Gastroesophageal sphincter (tissue), 4 donors: Measurements from ENCODE around the gene UBE2H. TPM values are rescaled to one million over a fixed set of nuclear protein-coding genes. Genes with fewer than 3 reads are reported as not detected.

Experiments used
- ATAC-seq: fragments of 150-250 bp; one replicate; pipeline ENCODE4 v1.9.1; 2016; ENCODE audit warnings: mild to moderate bottlenecking, moderate library complexity
- H3K27ac ChIP-seq, 4 donors: fragments of 200-600 bp; sonication (generic) in 3 of 4; 1 replicate in 3 of 4; 2 replicates in 1 of 4; pipeline ENCODE4 v1.5.1; 2016 to 2019
- H3K27me3 ChIP-seq: fragments of 200-600 bp; sonication (generic); one replicate; pipeline ENCODE4 v1.5.1; 2019
- H3K36me3 ChIP-seq, 2 donors: fragments of 200-600 bp; sonication (generic); one replicate each; pipeline ENCODE4 v1.5.1; 2019; ENCODE audit warnings: control low read depth in 1 of 2
- H3K4me1 ChIP-seq, 3 donors: fragments of 200-600 bp; sonication (generic); 1 replicate in 2 of 3; 2 replicates in 1 of 3; pipeline ENCODE4 v1.5.1; 2016 to 2019; ENCODE audit warnings: control low read depth in 2 of 3
- H3K4me3 ChIP-seq, 2 donors: fragments of 200-600 bp; sonication (generic); one replicate each; pipeline ENCODE4 v1.5.1; 2019; ENCODE audit warnings: mild to moderate bottlenecking in 1 of 2, moderate library complexity in 1 of 2
- H3K9me3 ChIP-seq, 3 donors: fragments of 200-600 bp; sonication (generic); one replicate each; pipeline ENCODE4 v1.5.1; 2017 to 2019; ENCODE audit warnings: control low read depth in 2 of 3
- CTCF ChIP-seq, 4 experiments: fragments of 200-600 bp in 2 of 4; fragments of 450-650 bp in 2 of 4; sonication (generic) in 1 of 4; IDR thresholded peaks; one replicate each; pipeline ENCODE4 v1.5.1; 2017 to 2019; ENCODE audit warnings: antibody characterized with exemption in 4 of 4, mild to moderate bottlenecking in 2 of 4, moderate library complexity in 2 of 4
- EP300 ChIP-seq: sonication (generic); formaldehyde crosslinking; IDR thresholded peaks from one replicate; pipeline ENCODE4 v1.6.1; 2017; ENCODE audit warnings: antibody characterized with exemption, mild to moderate bottlenecking
- POLR2A ChIP-seq, 2 donors: fragments of 450-650 bp; IDR thresholded peaks; one replicate each; pipeline ENCODE4 v1.6.1; 2017; ENCODE audit warnings: antibody characterized with exemption in 2 of 2, mild to moderate bottlenecking in 2 of 2, moderate library complexity in 1 of 2
- POLR2AphosphoS5 ChIP-seq: sonication (generic); formaldehyde crosslinking; IDR thresholded peaks from one replicate; pipeline ENCODE4 v1.6.1; 2017; ENCODE audit warnings: antibody characterized with exemption
- WGBS, 2 donors: methylation state at CpG; one replicate each; pipeline ENCODE4 v1.1.5; 2018; ENCODE audit warnings: low coverage in 1 of 2; 5-methylcytosine and 5-hydroxymethylcytosine counted together
- total RNA-seq, 4 donors: library from RNA; depleted of rRNA; stranded (reverse); fragments of >200 nt; gene quantifications; one replicate each; pipeline ENCODE4 v1.1.0, GENCODE V29; 2016

Gene UBE2H
- total RNA-seq, 4 donors from 2014 or later, result 80.2 to 96.2 (median 85.0) TPM

- no peak for ATAC-seq
Measured at GRCh38 chr7:129804890-129805719, 147.7 kb downstream of the UBE2H start.

DNA sequence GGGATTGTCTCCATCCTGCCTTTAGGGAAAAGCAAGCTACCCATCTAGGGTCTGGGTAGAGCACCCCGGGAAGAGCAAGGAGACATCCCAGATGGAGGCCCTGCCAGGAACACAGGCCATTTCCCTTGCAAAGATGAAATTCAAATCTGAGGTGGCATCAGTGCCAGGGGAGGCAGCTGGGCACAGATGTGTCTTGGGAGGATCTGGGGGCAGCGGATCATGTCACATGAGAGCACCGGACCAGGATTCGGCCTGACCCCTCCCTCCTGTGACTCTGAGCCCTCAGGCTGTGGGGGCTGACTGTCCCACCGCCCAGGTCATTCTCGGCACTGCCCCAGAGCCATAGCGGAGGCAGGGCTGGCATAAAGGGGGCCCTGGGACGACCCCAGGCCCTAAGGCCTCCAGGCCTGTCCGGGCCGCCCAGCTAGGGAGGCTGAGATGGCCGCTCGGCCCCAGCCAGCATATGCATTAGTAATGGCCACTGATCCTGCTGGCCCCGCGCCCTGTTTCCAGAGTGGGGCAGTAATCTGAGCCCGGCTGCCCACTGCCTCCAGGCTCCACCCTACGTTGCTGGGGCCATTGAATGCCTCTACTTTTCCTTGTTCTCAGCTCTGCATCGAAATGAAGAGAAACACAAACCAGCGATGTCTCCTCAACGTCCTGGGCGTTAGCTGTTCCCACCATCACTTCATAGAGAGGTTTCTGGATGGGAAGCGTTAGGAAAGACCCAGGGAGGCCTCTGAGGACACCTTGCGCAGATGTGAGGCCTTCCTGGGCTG is 148.5 kb downstream of the UBE2H start:
- H3K27me3 ChIP-seq, result peaks cover 28% of the 10 kb centered on the region
- no peak for ATAC-seq
- 90 to 100% methylated on average over 1 to 8 of the region's 22 CpGs for WGBS, 2 donors

More at GRCh38 chr7:129804890-129805719, 147.7 kb downstream of the UBE2H start:
- TF ChIP-seq POLR2AphosphoS5 (no peak), EP300 (no peak), CTCF (IDR thresholded peaks at IDR 0.05) (no peak), POLR2A (IDR thresholded peaks at IDR 0.05) (no peak)
- WGBS, 2 donors, result 56 to 69% methylated on average over 2 of the region's 11 CpGs
- Histone ChIP-seq H3K36me3 (no peaks in the 10 kb centered on the region), H3K27me3 (peaks cover 23% of the 10 kb centered on the region), H3K4me1 (no peaks in the 10 kb centered on the region), H3K9me3 (no peaks in the 10 kb centered on the region), H3K4me3 (no peak overlapping the region), H3K27ac (no peak overlapping the region)

DNA sequence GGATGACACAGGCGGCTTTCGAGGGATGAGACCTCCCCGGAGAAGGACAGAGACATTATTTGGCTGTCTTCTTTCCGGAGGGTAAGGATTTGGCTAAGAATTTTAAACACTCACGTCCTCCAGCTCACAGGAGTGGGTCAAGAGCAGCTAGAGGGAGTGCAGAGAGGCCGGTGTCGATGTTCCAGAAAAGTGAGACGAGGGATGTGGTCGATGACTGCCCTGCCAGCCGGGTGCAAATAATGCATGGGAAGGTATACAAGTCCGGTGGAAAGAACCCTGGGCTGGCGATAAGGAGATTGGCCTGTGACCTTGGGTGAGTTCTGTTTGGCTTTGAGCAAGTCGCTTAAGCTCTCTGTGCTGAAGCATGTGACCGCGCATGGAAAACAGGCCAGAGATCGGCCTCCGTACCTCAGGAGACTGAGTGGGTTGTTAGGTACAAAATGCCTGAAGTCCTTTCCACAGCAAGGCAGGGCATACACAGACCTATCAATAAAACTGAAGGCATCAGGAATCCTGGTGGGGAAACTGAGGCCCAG is 149.1 kb downstream of the UBE2H start:
- peaks cover 35% of the 10 kb centered on the region for H3K27me3 ChIP-seq
- H3K36me3 ChIP-seq, result no peaks in the 10 kb centered on the region
- TF ChIP-seq EP300, result no peak
- TF ChIP-seq CTCF (IDR thresholded peaks at IDR 0.05), result no peak
- TF ChIP-seq POLR2A (IDR thresholded peaks at IDR 0.05), result no peak
- TF ChIP-seq POLR2AphosphoS5, result no peak
- no peak overlapping the region for H3K4me3 ChIP-seq
- H3K4me1 ChIP-seq, result no peaks in the 10 kb centered on the region
- 62 to 79% methylated on average over 6 to 13 of the region's 17 CpGs for WGBS, 2 donors
- no peaks in the 10 kb centered on the region for H3K9me3 ChIP-seq
- H3K27ac ChIP-seq, result no peak overlapping the region
- ATAC-seq, result no peak

More for the DNA sequence above, 148.5 kb downstream of the UBE2H start:
- no peak overlapping the region for H3K4me3 ChIP-seq
- H3K4me1 ChIP-seq, result no peaks in the 10 kb centered on the region
- H3K36me3 ChIP-seq, result no peaks in the 10 kb centered on the region
- H3K27ac ChIP-seq, result no peak overlapping the region
- TF ChIP-seq POLR2A (IDR thresholded peaks at IDR 0.05), result no peak
- TF ChIP-seq EP300, result no peak
- no peak for TF ChIP-seq CTCF (IDR thresholded peaks at IDR 0.05)
- TF ChIP-seq POLR2AphosphoS5, result no peak
- no peaks in the 10 kb centered on the region for H3K9me3 ChIP-seq

DNA sequence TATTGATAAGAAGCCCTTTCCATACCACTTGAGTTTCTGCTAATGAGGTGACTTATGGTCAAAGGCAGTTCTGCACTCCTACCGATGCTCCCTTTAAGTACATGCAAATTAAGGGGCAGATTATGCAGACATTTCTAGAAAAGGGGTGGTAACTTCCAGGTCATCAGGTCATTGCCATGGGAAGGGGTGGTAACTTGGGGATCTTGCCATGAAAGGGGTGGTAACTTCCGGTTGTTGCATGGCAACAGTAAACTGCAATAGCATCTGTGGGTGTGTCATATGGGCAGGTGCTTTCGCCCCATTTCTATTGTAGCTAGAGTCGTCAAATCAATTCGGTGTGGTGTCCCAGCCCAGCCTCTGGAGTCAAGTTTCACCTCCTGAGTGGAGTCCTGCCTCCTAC is 150.9 kb downstream of the UBE2H start:
- WGBS, 2 donors, result 71 to 84% methylated on average over 1 to 5 of the region's 5 CpGs
- no peak overlapping the region for H3K4me3 ChIP-seq
- no peaks in the 10 kb centered on the region for H3K9me3 ChIP-seq
- no peak overlapping the region for H3K27ac ChIP-seq
- H3K36me3 ChIP-seq, result no peaks in the 10 kb centered on the region
- H3K27me3 ChIP-seq, result peaks cover 35% of the 10 kb centered on the region
- TF ChIP-seq EP300 (no peak), CTCF (IDR thresholded peaks at IDR 0.05) (no peak), POLR2A (IDR thresholded peaks at IDR 0.05) (no peak)
- ATAC-seq, result no peak
- H3K4me1 ChIP-seq, result no peaks in the 10 kb centered on the region
